GM12878 (cell line): Measurements from ENCODE around the gene FOXR1. TPM values are rescaled to one million over a fixed set of nuclear protein-coding genes. Genes with fewer than 3 reads are reported as not detected.

Source experiments
- ATAC-seq: fragments of 200-7000 bp; cut with Tn5 transposase; 3 replicates; pipeline ENCODE4 v1.9.1; 2020; ENCODE audit warnings: mild to moderate bottlenecking, moderate library complexity
- BruUV-seq: library from RNA; stranded (reverse); fragments of 400-500 nt; replicated peaks from 2 replicates; lab custom pipeline; 2021; lab: Mats Ljungman, UMichigan
- CTCF ChIA-PET: fragments of 300-600 bp; sonication (Branson Sonifier 250); formaldehyde crosslinking; extraction: SDS; loops from one replicate; lab custom pipeline; 2021; ENCODE audit warnings: inconsistent platforms; lab: Yijun Ruan, JAX
- POLR2A ChIA-PET: fragments of 350-600 bp; formaldehyde crosslinking; extraction: SDS; loops from one replicate; lab custom pipeline; 2021; ENCODE audit warnings: inconsistent platforms; lab: Charles Lee
- RAD21 ChIA-PET: fragments of 300-600 bp; sonication (Branson Sonifier 250); formaldehyde crosslinking; loops from one replicate; lab custom pipeline; 2023; ENCODE audit warnings: antibody characterized with exemption; ENCODE audit not compliant: unreplicated experiment; lab: Charles Lee
- SMC1A ChIA-PET: fragments of 300-600 bp; sonication (Branson Sonifier 250); formaldehyde crosslinking; loops from one replicate; lab custom pipeline; 2023; ENCODE audit not compliant: unreplicated experiment, uncharacterized antibody; lab: Charles Lee
- DNase-seq: peaks from one replicate; pipeline ENCODE4 v3.0.0-alpha.2; 2011; ENCODE audit warnings: low read depth, low spot score
- FAIRE-seq: peaks from 3 replicates; lab custom pipeline; 2011; peaks lifted over from hg19 to GRCh38; lab: Jason Lieb, UNC
- H2AFZ ChIP-seq: 2 replicates; pipeline ENCODE4 v1.6.0; 2011; ENCODE audit warnings: low read depth, low read length, control low read depth; ENCODE audit not compliant: control insufficient read depth
- H3K27ac ChIP-seq: 2 replicates; pipeline ENCODE4 v1.5.1; 2011; ENCODE audit warnings: control low read depth; ENCODE audit not compliant: control insufficient read depth, insufficient read depth
- H3K27me3 ChIP-seq, 2 experiments: replicated peaks in 1 of 2; 2 replicates each; pipeline versions ENCODE4 v1.6.0 to v1.6.1; 2011; ENCODE audit warnings: low read length in 1 of 2; ENCODE audit not compliant: control insufficient read depth in 2 of 2, insufficient read depth in 2 of 2
- H3K36me3 ChIP-seq, 2 experiments: 2 replicates each; pipeline ENCODE4 v1.5.1; 2011; ENCODE audit warnings: low read length in 1 of 2; ENCODE audit not compliant: control insufficient read depth in 2 of 2, insufficient read depth in 2 of 2
- H3K4me1 ChIP-seq: 2 replicates; pipeline ENCODE4 v1.6.1; 2011; ENCODE audit warnings: mild to moderate bottlenecking, low read length, moderate library complexity, mixed read lengths; ENCODE audit not compliant: control insufficient read depth, insufficient read depth
- H3K4me2 ChIP-seq: 2 replicates; pipeline ENCODE4 v1.6.0; 2011; ENCODE audit warnings: control low read depth; ENCODE audit not compliant: control insufficient read depth, insufficient read depth
- H3K4me3 ChIP-seq: fragments of 200-600 bp; sonication (generic); 2 replicates; pipeline ENCODE4 v1.5.1; 2016
- H3K79me2 ChIP-seq: 2 replicates; pipeline ENCODE4 v1.6.0; 2011; ENCODE audit warnings: low read length; ENCODE audit not compliant: control insufficient read depth, insufficient read depth
- H3K9ac ChIP-seq: 2 replicates; pipeline ENCODE4 v1.8.0; 2011; ENCODE audit warnings: low read length, control low read depth, mixed read lengths; ENCODE audit not compliant: control insufficient read depth, insufficient read depth
- H3K9me3 ChIP-seq: replicated peaks from 3 replicates; pipeline ENCODE4 v1.5.1; 2011; ENCODE audit warnings: mild to moderate bottlenecking, low read length; ENCODE audit not compliant: control insufficient read depth, insufficient read depth
- H4K20me1 ChIP-seq: 2 replicates; pipeline ENCODE4 v1.6.0; 2011; ENCODE audit not compliant: control insufficient read depth, insufficient read depth
- BCL3 ChIP-seq: IDR thresholded peaks from 2 replicates; pipeline ENCODE4 v1.6.1; 2011; ENCODE audit warnings: borderline replicate concordance, low read depth, mild to moderate bottlenecking, moderate library complexity, low read length; ENCODE audit not compliant: insufficient read depth, poor library complexity, severe bottlenecking
- CBX3 ChIP-seq: fragments of 200-600 bp; sonication (generic); IDR thresholded peaks from 2 replicates; pipeline ENCODE4 v1.6.1; 2016; ENCODE audit warnings: low read depth, borderline replicate concordance
- CHD2 ChIP-seq: IDR thresholded peaks from 2 replicates; pipeline ENCODE4 v1.6.1; 2011; ENCODE audit warnings: low read depth, low read length, improper control_type of control experiment, borderline replicate concordance
- CTCF ChIP-seq, 3 experiments: IDR thresholded peaks in 2 of 3; conservative IDR thresholded peaks in 1 of 3; 2 replicates each; pipeline ENCODE4 v1.5.1; 2011; ENCODE audit warnings: low read depth in 3 of 3, low read length in 3 of 3, mild to moderate bottlenecking in 3 of 3, control low read depth in 2 of 3, moderate library complexity in 2 of 3, inconsistent platforms in 1 of 3, mixed read lengths in 1 of 3; ENCODE audit not compliant: control insufficient read depth in 2 of 3, insufficient read depth in 1 of 3; ENCODE audit errors: extremely low read depth in 1 of 3
- EED ChIP-seq: sonication (generic); IDR thresholded peaks from 2 replicates; pipeline ENCODE4 v1.6.1; 2016; ENCODE audit warnings: antibody characterized with exemption, low read depth
- HCFC1 ChIP-seq: fragments of 150-350 bp; IDR thresholded peaks from 2 replicates; pipeline ENCODE4 v1.6.1; 2014; ENCODE audit warnings: low read length
- KDM1A ChIP-seq: fragments of 200-600 bp; sonication (generic); IDR thresholded peaks from 2 replicates; pipeline ENCODE4 v1.6.1; 2016; ENCODE audit warnings: borderline replicate concordance
- KLF5 ChIP-seq: fragments of 450-650 bp; IDR thresholded peaks from 2 replicates; pipeline ENCODE4 v1.6.1; 2014; ENCODE audit warnings: mild to moderate bottlenecking; ENCODE audit not compliant: partially characterized antibody
- MYB ChIP-seq: fragments of 150-350 bp; IDR thresholded peaks from 2 replicates; pipeline ENCODE4 v1.6.1; 2014; ENCODE audit warnings: mild to moderate bottlenecking, low read depth, low read length, borderline replicate concordance
- RBBP5 ChIP-seq: fragments of 200-600 bp; sonication (generic); conservative IDR thresholded peaks from 2 replicates; pipeline ENCODE4 v1.6.1; 2016
- RELB ChIP-seq: fragments of 450-650 bp; IDR thresholded peaks from 2 replicates; pipeline ENCODE4 v1.6.1; 2017; ENCODE audit warnings: low read depth, mild to moderate bottlenecking, moderate library complexity
- WRNIP1 ChIP-seq: IDR thresholded peaks from 2 replicates; pipeline ENCODE4 v1.6.1; 2011; ENCODE audit warnings: low read depth, low read length, improper control_type of control experiment, borderline replicate concordance
- WGBS: methylation state at CpG from one replicate; pipeline ENCODE4 v1.1.6; 2016; ENCODE audit warnings: low lambda C conversion rate; ENCODE audit not compliant: insufficient replicate concordance, insufficient coverage; ENCODE audit errors: missing lambda C conversion rate; 5-methylcytosine and 5-hydroxymethylcytosine counted together
- in situ Hi-C: fragments of 300-500 bp; cut with MboI; formaldehyde crosslinking; loops from 9 replicates; pipeline ENCODE4 v1.14.3; 2018; ENCODE audit warnings: mixed read lengths
- intact Hi-C: fragments of 100-400 bp; cut with micrococcal nuclease; formaldehyde crosslinking; loops from one replicate; pipeline ENCODE4 v1.14.2; 2022; ENCODE audit not compliant: unreplicated experiment
- polyA plus RNA-seq, 11 experiments: library from polyadenylated mRNA; depleted of rRNA in 4 of 11; unstranded in 6 of 11; stranded (reverse) in 5 of 11; fragments of >200 nt; fragmentation: Nextera tagmentation in 4 of 11; fragmentation: Illumina TruSeq in 1 of 11; extraction: Ambion mirVana in 4 of 11; extraction: Trizol in 1 of 11; gene quantifications; 1 replicate in 1 of 11; 2 replicates in 10 of 11; pipeline versions ENCODE4 v1.2.1 to v1.2.3, GENCODE V29; 2011 to 2016; ENCODE audit warnings: inconsistent platforms in 2 of 11, missing spikeins in 2 of 11, low read depth in 1 of 11
- total RNA-seq, 4 experiments: library from RNA; depleted of rRNA in 3 of 4; stranded (reverse); fragments of >200 nt in 3 of 4; fragmentation: Illumina TruSeq in 1 of 4; extraction: Trizol in 1 of 4; gene quantifications; 2 replicates each; pipeline versions ENCODE4 v1.2.1 to v1.2.3, GENCODE V29; 2013 to 2021
- TF ChIP-seq, protein P1 (sequence below): fragments of 450-650 bp; IDR thresholded peaks from 2 replicates; pipeline ENCODE4 v1.6.1; 2017; ENCODE audit warnings: mild to moderate bottlenecking, moderate library complexity

Gene FOXR1
- total and polyA plus RNA-seq, 10 of the 15 experiments (the other 5 are each of a cell fraction or from before 2014, with no cell fraction given) = not detected

DNA sequence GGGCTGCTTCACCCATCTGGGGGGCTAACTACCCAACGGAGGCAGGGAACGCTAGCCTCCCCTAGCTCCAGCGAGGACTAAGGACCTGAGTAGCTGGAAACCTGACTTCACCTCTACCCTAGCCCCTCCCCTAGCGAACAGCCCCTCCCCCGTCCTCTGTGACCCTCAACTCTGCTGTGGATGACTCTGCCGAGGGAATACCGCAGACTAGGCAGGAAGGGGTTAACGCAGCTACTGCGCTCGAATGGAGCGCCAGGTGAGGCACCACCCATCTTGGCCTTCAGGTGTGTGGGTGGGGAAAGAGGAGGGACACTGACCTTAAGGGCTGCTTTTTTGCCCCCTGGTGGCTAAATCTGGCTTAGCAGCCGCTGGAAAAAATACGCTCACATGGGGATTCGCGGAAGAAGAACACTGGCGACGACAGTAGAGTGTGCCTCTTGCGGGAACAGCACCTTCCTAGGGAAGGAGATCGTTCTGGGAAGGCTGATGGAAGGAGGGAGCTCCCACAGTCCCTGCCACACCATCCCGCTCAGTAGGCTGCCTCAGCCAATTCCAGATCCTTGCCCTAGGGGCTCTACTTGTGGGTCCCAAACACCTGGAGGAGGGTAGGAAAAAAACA is 41.4 kb upstream of the FOXR1 start:
- peak overlapping the region; percentile 50; the same call in 1 of the 2 replicates for H3K27ac ChIP-seq
- H3K27me3 ChIP-seq = no peaks in the 10 kb centered on the region
- H4K20me1 ChIP-seq = no peaks in the 10 kb centered on the region
- 2% methylated on average over 20 of the region's 20 CpGs for WGBS
- DNase-seq (peak; percentile 51), ATAC-seq (peak; percentile 12), FAIRE-seq (peak; percentile 41)
- in situ Hi-C loops (no loop called here), intact Hi-C loops (loop anchor here (1.0 to 2.0 kb wide), 3 partner anchors 23 to 240 kb away; partner anchors contain the start of gene UPK2)
- ChIA-PET SMC1A (interaction anchor here (0.8 to 12.9 kb wide), 10 partner anchors 18 to 240 kb away, joined by 3 to 185 read pairs (median 4); partner anchors contain the start of genes CXCR5 and UPK2), POLR2A (interaction anchor here (0.5 to 4.0 kb wide), 13 partner anchors 10 to 653 kb away, joined by 3 to 35 read pairs (median 5); partner anchors contain the start of genes ARCN1 and HYOU1), CTCF (interaction anchor here (0.6 to 11.6 kb wide), 26 partner anchors 9 to 1599 kb away, joined by 3 to 330 read pairs (median 4); partner anchors contain the start of genes CXCR5, DDX6, DPAGT1 and UPK2), RAD21 (interaction anchor here (0.7 to 8.8 kb wide), 9 partner anchors 18 to 270 kb away, joined by 3 to 169 read pairs (median 5); partner anchors contain the start of genes CXCR5 and UPK2)
- peak overlapping the region; percentile 73 for H2AFZ ChIP-seq
- H3K4me1 ChIP-seq = peaks cover 30% of the 10 kb centered on the region
- H3K36me3 ChIP-seq = no peaks in the 10 kb centered on the region
- H3K9me3 ChIP-seq = no peaks in the 10 kb centered on the region
- H3K79me2 ChIP-seq = peaks cover under 1% of the 10 kb centered on the region
- H3K4me3 ChIP-seq = peak overlapping the region; percentile 97
- H3K4me2 ChIP-seq = peak overlapping the region; percentile 99
- BruUV-seq = no TSS peak
- H3K9ac ChIP-seq = peak overlapping the region; percentile 42
- TF ChIP-seq RBBP5 (no peak), WRNIP1 (0 out of 2 replicates have a peak, but pooled peaks have one; percentile 92), BCL3 (no peak), MYB (no peak), CTCF (IDR thresholded peaks at IDR 0.05 in 2 of 3, conservative IDR thresholded peaks at IDR 0.05 in 1 of 3; ENCODE audit: control insufficient read depth in 2 of 3, extremely low read depth in 1 of 3, insufficient read depth in 1 of 3, low read depth in 3 of 3, low read length in 3 of 3) (peak; percentile 91 to 98 (median 92)), RELB (no peak), EED (no peak; the same call in 1 of the 2 replicates), HCFC1 (no peak; the same call in 1 of the 2 replicates), KDM1A (no peak), KLF5 (no peak), CHD2 (no peak), CBX3 (no peak)
- TF ChIP-seq, protein P1, sequence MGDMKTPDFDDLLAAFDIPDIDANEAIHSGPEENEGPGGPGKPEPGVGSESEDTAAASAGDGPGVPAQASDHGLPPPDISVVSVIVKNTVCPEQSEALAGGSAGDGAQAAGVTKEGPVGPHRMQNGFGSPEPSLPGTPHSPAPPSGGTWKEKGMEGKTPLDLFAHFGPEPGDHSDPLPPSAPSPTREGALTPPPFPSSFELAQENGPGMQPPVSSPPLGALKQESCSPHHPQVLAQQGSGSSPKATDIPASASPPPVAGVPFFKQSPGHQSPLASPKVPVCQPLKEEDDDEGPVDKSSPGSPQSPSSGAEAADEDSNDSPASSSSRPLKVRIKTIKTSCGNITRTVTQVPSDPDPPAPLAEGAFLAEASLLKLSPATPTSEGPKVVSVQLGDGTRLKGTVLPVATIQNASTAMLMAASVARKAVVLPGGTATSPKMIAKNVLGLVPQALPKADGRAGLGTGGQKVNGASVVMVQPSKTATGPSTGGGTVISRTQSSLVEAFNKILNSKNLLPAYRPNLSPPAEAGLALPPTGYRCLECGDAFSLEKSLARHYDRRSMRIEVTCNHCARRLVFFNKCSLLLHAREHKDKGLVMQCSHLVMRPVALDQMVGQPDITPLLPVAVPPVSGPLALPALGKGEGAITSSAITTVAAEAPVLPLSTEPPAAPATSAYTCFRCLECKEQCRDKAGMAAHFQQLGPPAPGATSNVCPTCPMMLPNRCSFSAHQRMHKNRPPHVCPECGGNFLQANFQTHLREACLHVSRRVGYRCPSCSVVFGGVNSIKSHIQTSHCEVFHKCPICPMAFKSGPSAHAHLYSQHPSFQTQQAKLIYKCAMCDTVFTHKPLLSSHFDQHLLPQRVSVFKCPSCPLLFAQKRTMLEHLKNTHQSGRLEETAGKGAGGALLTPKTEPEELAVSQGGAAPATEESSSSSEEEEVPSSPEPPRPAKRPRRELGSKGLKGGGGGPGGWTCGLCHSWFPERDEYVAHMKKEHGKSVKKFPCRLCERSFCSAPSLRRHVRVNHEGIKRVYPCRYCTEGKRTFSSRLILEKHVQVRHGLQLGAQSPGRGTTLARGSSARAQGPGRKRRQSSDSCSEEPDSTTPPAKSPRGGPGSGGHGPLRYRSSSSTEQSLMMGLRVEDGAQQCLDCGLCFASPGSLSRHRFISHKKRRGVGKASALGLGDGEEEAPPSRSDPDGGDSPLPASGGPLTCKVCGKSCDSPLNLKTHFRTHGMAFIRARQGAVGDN = no peak
